A549 (cell line): ENCODE measurements around the gene KMT5C.

Source experiments
- BHLHE40 ChIP-seq: IDR thresholded peaks from 2 replicates; pipeline ENCODE4 v1.6.1; 2012; ENCODE audit warnings: low read depth, low read length, inconsistent platforms
- CHD2 ChIP-seq: fragments of 150-350 bp; IDR thresholded peaks from 2 replicates; pipeline ENCODE4 v1.6.1; 2014; ENCODE audit warnings: low read length; ENCODE audit not compliant: partially characterized antibody
- EP300 ChIP-seq, 2 experiments: fragments of >200 bp; sonication (Bioruptor Twin); formaldehyde crosslinking; IDR thresholded peaks; 2 replicates in 1 of 2; 3 replicates in 1 of 2; pipeline ENCODE4 v1.6.1; 2016 to 2017
- HOXB5 ChIP-seq: fragments of 250-450 bp; sonication (Bioruptor Pico); IDR thresholded peaks from 2 replicates; pipeline ENCODE4 v1.5.0; 2020; ENCODE audit warnings: mild to moderate bottlenecking, moderate library complexity
- JUNB ChIP-seq: fragments of >200 bp; sonication (Bioruptor Twin); formaldehyde crosslinking; IDR thresholded peaks from 2 replicates; pipeline ENCODE4 v1.6.1; 2016
- POLR2A ChIP-seq: IDR thresholded peaks from 2 replicates; pipeline ENCODE4 v1.6.1; 2012; ENCODE audit warnings: mild to moderate bottlenecking, low read length
- POLR2AphosphoS2 ChIP-seq: conservative IDR thresholded peaks from 2 replicates; pipeline ENCODE4 v1.6.1; 2012; ENCODE audit warnings: low read length, improper control_type of control experiment, inconsistent platforms
- RAD21 ChIP-seq, 2 experiments: fragments of >200 bp in 1 of 2; sonication (Bioruptor Twin) in 1 of 2; formaldehyde crosslinking in 1 of 2; IDR thresholded peaks in 1 of 2; conservative IDR thresholded peaks in 1 of 2; 2 replicates in 1 of 2; 3 replicates in 1 of 2; pipeline ENCODE4 v1.6.1; 2012 to 2018; ENCODE audit warnings: inconsistent platforms in 1 of 2
- TF ChIP-seq, protein P1 (sequence below): fragments of >200 bp; sonication (Bioruptor Twin); formaldehyde crosslinking; IDR thresholded peaks from 3 replicates; pipeline ENCODE4 v1.5.1; 2016
- TF ChIP-seq, protein P2 (sequence below): fragments of 450-650 bp; IDR thresholded peaks from 2 replicates; pipeline ENCODE4 v1.6.1; 2014; ENCODE audit warnings: antibody characterized with exemption

DNA sequence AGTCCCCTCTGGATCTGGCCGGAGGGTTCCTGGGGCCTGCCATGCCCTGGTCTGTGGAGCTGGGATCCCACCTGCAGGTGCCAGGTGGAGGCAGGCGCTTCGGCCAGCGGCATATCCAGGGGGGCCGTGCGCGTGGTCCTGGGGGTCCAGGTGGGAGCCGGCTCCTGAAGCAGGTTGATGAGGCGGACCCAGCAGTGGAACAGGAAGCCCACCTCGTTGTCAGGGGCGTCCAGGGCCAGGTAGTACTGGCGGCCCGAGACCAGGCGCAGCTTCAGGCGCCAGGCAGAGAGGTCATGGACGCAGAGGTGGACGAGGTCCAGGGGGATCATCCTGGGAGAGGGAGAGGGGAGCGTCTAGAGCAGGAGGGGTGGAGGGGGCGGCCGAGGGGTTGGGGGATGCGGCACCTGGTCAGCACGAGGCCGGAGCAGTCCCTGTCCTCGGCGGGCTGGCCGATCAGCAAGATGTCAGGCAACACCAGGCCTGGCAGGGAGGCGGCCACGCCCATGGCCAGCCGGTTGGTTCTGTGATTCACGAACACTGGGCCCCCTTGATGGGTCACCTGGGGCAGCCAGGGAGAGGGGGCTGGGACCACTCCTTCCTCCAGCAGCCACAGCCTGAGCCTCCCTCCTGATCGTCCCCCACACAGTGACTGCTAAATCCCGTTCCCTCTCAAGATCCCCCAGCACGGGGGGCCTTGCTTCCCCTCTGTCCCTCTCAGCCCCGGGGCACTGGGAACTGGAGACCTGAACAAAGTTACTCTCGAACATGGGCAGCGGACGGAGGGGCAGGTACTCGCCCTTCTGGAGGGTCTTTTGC, 22.7 kb downstream of the KMT5C start:
- no peak for TF ChIP-seq POLR2A
- TF ChIP-seq HOXB5 = no peak
- no peak for TF ChIP-seq EP300 (IDR thresholded peaks at IDR 0.05)
- TF ChIP-seq JUNB = no peak
- TF ChIP-seq, protein P1, sequence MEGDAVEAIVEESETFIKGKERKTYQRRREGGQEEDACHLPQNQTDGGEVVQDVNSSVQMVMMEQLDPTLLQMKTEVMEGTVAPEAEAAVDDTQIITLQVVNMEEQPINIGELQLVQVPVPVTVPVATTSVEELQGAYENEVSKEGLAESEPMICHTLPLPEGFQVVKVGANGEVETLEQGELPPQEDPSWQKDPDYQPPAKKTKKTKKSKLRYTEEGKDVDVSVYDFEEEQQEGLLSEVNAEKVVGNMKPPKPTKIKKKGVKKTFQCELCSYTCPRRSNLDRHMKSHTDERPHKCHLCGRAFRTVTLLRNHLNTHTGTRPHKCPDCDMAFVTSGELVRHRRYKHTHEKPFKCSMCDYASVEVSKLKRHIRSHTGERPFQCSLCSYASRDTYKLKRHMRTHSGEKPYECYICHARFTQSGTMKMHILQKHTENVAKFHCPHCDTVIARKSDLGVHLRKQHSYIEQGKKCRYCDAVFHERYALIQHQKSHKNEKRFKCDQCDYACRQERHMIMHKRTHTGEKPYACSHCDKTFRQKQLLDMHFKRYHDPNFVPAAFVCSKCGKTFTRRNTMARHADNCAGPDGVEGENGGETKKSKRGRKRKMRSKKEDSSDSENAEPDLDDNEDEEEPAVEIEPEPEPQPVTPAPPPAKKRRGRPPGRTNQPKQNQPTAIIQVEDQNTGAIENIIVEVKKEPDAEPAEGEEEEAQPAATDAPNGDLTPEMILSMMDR = no peak
- no peak for TF ChIP-seq CHD2
- no peak for TF ChIP-seq RAD21 (conservative IDR thresholded peaks at IDR 0.05 in 1 of 2, IDR thresholded peaks at IDR 0.05 in 1 of 2)
- no peak for TF ChIP-seq POLR2AphosphoS2
- TF ChIP-seq, protein P2, sequence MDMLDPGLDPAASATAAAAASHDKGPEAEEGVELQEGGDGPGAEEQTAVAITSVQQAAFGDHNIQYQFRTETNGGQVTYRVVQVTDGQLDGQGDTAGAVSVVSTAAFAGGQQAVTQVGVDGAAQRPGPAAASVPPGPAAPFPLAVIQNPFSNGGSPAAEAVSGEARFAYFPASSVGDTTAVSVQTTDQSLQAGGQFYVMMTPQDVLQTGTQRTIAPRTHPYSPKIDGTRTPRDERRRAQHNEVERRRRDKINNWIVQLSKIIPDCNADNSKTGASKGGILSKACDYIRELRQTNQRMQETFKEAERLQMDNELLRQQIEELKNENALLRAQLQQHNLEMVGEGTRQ = no peak
- no peak for TF ChIP-seq BHLHE40
